ENCODE measurements around the gene TMEM38B.

The TMEM38B gene

DNA sequence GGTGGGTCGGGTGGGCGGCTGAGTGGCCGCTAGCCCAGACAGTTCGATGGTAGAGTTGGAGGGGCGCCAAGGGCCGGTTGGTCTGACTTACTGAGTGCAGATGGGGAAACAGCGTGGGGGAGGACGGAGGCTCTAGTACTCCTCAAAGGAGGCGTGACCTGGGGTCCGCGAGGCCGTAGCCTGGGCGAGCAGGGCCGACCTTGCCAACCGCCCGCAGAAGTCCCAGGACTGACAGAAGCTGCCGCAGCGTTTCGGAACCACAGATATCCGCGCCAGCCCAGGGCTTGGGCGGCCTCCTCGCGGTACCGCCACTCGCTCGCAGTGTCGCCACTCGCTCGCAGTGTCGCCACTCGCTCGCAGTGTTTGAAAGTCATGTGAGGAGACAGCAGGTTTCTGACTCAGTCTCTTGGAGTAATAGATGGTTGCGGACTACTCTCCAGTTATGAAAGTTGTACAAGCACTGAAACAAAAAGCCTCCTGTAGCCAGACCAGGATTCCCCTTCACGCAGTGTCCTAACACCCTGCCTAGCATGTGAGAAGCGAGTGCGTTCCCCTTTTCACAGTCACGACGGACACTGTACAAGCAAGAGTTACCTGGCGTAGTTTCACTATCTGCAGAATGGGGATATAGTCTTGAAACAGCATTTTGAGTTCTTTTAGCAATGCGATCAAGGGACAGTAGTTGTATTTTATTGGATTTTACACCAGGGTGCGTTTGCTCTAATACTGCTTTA is 674 bp downstream of the TMEM38B start:
- DNase-seq (ENCODE audit: low read depth): peak; percentile 45
- peak overlapping the region; percentile 86 for H3K4me3 ChIP-seq (ENCODE audit: low read depth, low read length)
- TF ChIP-seq, protein P1, sequence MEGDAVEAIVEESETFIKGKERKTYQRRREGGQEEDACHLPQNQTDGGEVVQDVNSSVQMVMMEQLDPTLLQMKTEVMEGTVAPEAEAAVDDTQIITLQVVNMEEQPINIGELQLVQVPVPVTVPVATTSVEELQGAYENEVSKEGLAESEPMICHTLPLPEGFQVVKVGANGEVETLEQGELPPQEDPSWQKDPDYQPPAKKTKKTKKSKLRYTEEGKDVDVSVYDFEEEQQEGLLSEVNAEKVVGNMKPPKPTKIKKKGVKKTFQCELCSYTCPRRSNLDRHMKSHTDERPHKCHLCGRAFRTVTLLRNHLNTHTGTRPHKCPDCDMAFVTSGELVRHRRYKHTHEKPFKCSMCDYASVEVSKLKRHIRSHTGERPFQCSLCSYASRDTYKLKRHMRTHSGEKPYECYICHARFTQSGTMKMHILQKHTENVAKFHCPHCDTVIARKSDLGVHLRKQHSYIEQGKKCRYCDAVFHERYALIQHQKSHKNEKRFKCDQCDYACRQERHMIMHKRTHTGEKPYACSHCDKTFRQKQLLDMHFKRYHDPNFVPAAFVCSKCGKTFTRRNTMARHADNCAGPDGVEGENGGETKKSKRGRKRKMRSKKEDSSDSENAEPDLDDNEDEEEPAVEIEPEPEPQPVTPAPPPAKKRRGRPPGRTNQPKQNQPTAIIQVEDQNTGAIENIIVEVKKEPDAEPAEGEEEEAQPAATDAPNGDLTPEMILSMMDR (conservative IDR thresholded peaks at IDR 0.05; ENCODE audit: low read depth, low read length): no peak

DNA sequence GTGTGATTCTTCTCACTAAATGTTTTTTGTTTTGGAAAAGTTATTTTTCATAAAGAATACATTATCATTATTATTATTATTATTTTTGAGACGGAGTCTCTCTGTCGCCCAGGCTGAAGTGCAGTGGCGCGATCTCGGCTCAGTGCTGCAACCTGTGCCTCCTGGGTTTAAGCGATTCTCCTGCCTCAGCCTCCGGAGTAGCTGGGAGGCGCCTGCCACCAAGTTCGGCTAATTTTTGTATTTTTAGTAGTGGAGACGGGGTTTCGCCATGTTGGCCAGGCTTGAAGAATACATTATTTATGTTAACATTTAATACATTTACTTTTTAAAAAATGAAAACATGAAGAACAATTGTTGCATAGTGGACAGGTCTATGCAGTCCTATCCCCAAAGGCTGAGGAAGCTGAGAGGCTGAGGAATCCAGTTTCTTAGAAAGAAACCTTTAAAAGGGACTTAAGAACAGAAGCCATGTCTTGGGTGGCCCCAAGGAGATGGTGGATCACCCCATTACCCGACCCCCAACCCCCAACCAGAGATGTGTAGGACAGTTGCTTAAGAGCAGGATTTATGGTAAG is 2.0 kb downstream of the TMEM38B start:
- TF ChIP-seq, protein P1 (conservative IDR thresholded peaks at IDR 0.05; ENCODE audit: low read depth, low read length): no peak
- DNase-seq (ENCODE audit: low read depth): no peak
- H3K4me3 ChIP-seq (ENCODE audit: low read depth, low read length): no peak overlapping the region

DNA sequence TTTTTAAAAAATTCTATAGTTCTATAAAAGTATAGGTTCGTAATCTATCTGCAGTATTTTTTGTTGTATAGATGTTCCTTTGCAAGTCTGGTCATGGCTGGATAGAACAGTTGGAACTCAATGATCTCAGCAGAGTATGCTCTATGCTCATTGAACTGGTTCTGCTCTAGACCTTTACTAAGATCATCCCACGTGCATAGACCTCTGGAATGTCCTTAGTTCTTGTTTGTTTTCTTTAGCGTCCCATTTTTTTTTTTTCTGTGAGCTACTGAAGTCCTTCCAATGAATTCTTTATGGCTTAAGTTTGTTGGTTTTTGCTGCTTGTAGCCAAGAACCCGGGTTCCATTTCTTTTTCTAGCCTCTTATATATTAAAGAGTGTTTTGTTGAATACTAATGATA is 3.5 kb downstream of the TMEM38B start:
- TF ChIP-seq, protein P1 (conservative IDR thresholded peaks at IDR 0.05; ENCODE audit: low read depth, low read length): no peak
- DNase-seq (ENCODE audit: low read depth): peak; percentile 82
- no peak overlapping the region for H3K4me3 ChIP-seq (ENCODE audit: low read depth, low read length)

DNA sequence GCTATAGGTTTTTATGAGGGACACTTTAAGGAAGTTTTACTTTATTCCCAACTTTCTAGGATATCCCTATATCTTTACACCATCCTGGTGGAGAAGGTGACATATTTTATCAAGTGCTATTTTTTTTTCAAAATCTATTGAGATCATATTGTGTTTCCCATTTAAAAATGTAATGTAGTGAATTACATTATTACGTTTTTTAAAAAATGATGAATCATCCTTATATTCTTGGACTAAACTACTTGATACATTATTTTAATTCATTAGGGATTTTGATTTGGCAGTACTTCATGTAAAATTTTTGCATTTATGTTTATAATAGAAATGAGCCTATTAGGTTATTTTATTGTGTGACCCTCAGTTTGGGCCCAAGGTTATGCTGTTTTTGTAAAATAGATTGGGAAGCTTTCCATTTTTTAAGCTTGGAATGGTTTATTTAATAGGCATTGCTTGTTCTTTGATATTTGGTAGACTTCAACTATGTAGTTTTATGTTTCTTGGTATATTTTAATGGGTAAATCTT is 4.1 kb downstream of the TMEM38B start:
- TF ChIP-seq, protein P1 (conservative IDR thresholded peaks at IDR 0.05; ENCODE audit: low read depth, low read length): no peak
- DNase-seq (ENCODE audit: low read depth): no peak
- H3K4me3 ChIP-seq (ENCODE audit: low read depth, low read length): no peak overlapping the region

DNA sequence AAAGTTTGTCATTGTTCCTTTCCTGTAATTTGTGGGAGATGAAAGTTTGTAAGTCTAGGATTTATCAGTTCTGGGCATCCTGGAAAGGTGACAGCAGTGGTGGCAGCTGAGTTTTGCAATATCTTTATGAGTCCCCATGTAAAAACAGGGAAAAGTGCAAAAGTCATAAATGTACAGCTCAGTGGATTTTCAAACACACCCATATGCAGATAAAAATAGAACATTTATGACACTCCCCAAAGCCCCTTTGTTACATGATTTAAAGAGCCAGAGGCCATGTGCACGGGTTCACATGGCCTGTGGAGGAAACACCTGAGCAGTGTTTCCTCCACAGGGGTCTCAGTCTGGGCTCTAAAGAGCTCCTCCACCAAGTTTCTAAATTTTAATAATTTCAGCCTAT is 6.3 kb downstream of the TMEM38B start:
- no peak for DNase-seq (ENCODE audit: low read depth)
- TF ChIP-seq, protein P1 (conservative IDR thresholded peaks at IDR 0.05; ENCODE audit: low read depth, low read length): no peak
- no peak overlapping the region for H3K4me3 ChIP-seq (ENCODE audit: low read depth, low read length)

DNA sequence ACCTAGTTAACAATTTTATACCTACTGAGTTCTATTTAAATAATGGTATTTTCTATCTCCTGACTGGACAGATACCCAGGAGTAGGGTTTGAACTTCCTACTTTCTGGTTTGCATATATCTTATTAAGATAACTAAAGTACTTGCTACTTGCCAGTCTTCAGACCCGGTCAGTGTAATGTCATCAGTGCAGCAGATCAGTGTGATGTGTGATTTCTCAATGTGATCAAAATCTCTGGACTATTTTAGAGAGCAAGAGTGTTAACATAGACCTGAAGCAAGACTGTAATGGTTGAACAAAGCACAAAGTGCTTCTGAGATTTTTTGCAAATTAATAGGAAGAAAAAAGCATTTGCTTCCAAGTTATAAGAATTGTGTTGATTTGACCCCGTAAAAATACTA is 6.8 kb downstream of the TMEM38B start:
- no peak for DNase-seq (ENCODE audit: low read depth)

More for the DNA sequence above, 6.8 kb downstream of the TMEM38B start:
- no peak overlapping the region for H3K4me3 ChIP-seq (ENCODE audit: low read depth, low read length)
- TF ChIP-seq, protein P1 (conservative IDR thresholded peaks at IDR 0.05; ENCODE audit: low read depth, low read length): no peak
